Sigmoid colon (tissue), 7 donors: ENCODE measurements around the gene CPLX1. TPM values are rescaled to one million over a fixed set of nuclear protein-coding genes. Genes with fewer than 3 reads are reported as not detected.

Experiments used
- DNase-seq: peaks from one replicate; pipeline ENCODE4 v3.0.0-alpha.2; 2019
- H3K27ac ChIP-seq, 4 donors: fragments of 200-600 bp; sonication (generic); one replicate each; pipeline ENCODE4 v1.5.1; 2016 to 2019; ENCODE audit warnings: mild to moderate bottlenecking in 1 of 4
- H3K27me3 ChIP-seq, 3 donors: fragments of 200-600 bp; sonication (generic); one replicate each; pipeline ENCODE4 v1.5.1; 2019; ENCODE audit warnings: mild to moderate bottlenecking in 1 of 3
- H3K36me3 ChIP-seq, 4 donors: fragments of 200-600 bp; sonication (generic); one replicate each; pipeline ENCODE4 v1.5.1; 2016 to 2019
- H3K4me1 ChIP-seq, 4 donors: fragments of 200-600 bp; sonication (generic); one replicate each; pipeline ENCODE4 v1.5.1; 2017 to 2019
- H3K4me3 ChIP-seq, 4 donors: fragments of 200-600 bp; sonication (generic); one replicate each; pipeline ENCODE4 v1.5.1; 2017 to 2019; ENCODE audit warnings: mild to moderate bottlenecking in 2 of 4, moderate library complexity in 1 of 4
- H3K9me3 ChIP-seq, 4 donors: fragments of 200-600 bp in 3 of 4; sonication (generic) in 3 of 4; one replicate each; pipeline versions ENCODE4 v1.5.1 to v1.6.1; 2013 to 2019
- EP300 ChIP-seq, 4 donors: sonication (generic); formaldehyde crosslinking; IDR thresholded peaks; one replicate each; pipeline ENCODE4 v1.6.1; 2017; ENCODE audit warnings: antibody characterized with exemption in 4 of 4
- POLR2A ChIP-seq, 2 donors: fragments of 450-650 bp; IDR thresholded peaks; one replicate each; pipeline ENCODE4 v1.6.1; 2016; ENCODE audit warnings: antibody characterized with exemption in 2 of 2, mild to moderate bottlenecking in 2 of 2, moderate library complexity in 2 of 2
- POLR2AphosphoS5 ChIP-seq, 4 donors: sonication (generic); formaldehyde crosslinking; IDR thresholded peaks; one replicate each; pipeline ENCODE4 v1.6.1; 2017; ENCODE audit warnings: antibody characterized with exemption in 4 of 4
- WGBS, 2 donors: extraction: QIAGEN DNeasy Blood & Tissue Kit; methylation state at CpG; one replicate each; pipeline ENCODE4 v1.1.7; 2013; 5-methylcytosine and 5-hydroxymethylcytosine counted together
- intact Hi-C: fragments of 100-400 bp; cut with DNase I; formaldehyde crosslinking; loops from one replicate; pipeline ENCODE4 v1.15.1; 2023
- polyA plus RNA-seq, 3 donors: library from polyadenylated mRNA; stranded (reverse); fragments of 200-250 nt; gene quantifications; one replicate each; pipeline ENCODE4 v1.2.3, GENCODE V29; 2013
- total RNA-seq, 4 donors: library from RNA; depleted of rRNA; stranded (reverse); fragments of >200 nt; gene quantifications; one replicate each; pipeline ENCODE4 v1.1.0, GENCODE V29; 2016
- TF ChIP-seq, protein P1 (sequence below), 4 experiments: fragments of 450-650 bp in 3 of 4; fragments of 200-600 bp in 1 of 4; IDR thresholded peaks; one replicate each; pipeline ENCODE4 v1.5.1; 2016 to 2019; ENCODE audit warnings: antibody characterized with exemption in 4 of 4, mild to moderate bottlenecking in 3 of 4, moderate library complexity in 2 of 4
- donor health status: healthy with polysubstance abuse.
- donor health status: Bipolar disorder and iron deficiency.
- donor health status: healthy.

CPLX1 gene
- total and polyA plus RNA-seq, 7 donors: 0.23 to 3.0 (median 0.49) TPM

DNA sequence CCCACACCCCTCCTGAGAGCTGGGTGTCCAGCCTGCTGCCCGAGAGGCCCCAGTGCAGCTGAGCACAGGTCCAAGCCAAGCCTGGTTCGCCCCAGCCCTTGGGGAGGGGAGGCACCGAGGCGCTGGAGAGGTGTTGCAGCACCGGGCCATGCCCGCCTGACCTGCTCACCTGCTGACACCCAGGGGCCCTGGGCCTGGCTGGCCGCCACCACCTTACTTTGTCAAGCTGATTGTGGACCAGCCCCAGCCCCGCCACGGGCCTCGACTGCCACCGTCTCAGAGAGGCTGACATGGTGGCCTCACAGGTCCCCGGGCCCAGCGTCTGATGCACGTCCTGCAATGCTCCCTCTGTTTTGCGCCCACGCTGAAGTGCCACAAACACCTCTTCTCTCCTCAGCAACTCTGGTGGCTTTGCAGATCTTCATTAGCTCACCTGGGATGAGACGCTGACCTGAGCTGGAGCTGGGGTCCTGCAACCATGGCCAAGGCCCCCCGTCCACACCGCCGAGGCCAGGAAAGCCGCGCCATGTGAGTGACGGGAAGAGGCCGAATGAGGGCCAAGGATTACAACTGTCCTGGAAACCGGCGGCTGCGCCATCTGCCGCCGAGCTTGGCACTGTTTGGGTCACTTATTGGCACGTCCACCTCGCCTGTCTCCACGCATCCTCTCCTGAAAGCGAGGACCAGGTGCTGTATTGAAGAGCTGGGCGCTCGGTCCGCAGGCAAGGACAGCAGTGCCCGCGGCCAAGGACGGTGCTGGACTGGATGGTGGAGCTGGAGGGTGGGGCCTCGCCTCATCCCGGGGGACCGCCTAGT lies 7.6 kb downstream of the CPLX1 start:
- peaks cover 0 to 22% (median 19%) of the 10 kb centered on the region in 4 donors for H3K4me1 ChIP-seq
- H3K9me3 ChIP-seq: peaks cover 0 to 5% (median 0%) of the 10 kb centered on the region in 4 donors
- peaks cover 0 to 45% (median 29%) of the 10 kb centered on the region in 3 donors for H3K27me3 ChIP-seq
- H3K36me3 ChIP-seq: no peaks in the 10 kb centered on the region
- peak; percentile 66 for DNase-seq
- no peak overlapping the region for H3K4me3 ChIP-seq
- intact Hi-C loops: loop anchor here (5.0 kb wide), 1 partner anchor 76 kb away; no protein-coding TSS in a partner anchor
- TF ChIP-seq POLR2A (IDR thresholded peaks at IDR 0.05): no peak
- TF ChIP-seq, protein P1, sequence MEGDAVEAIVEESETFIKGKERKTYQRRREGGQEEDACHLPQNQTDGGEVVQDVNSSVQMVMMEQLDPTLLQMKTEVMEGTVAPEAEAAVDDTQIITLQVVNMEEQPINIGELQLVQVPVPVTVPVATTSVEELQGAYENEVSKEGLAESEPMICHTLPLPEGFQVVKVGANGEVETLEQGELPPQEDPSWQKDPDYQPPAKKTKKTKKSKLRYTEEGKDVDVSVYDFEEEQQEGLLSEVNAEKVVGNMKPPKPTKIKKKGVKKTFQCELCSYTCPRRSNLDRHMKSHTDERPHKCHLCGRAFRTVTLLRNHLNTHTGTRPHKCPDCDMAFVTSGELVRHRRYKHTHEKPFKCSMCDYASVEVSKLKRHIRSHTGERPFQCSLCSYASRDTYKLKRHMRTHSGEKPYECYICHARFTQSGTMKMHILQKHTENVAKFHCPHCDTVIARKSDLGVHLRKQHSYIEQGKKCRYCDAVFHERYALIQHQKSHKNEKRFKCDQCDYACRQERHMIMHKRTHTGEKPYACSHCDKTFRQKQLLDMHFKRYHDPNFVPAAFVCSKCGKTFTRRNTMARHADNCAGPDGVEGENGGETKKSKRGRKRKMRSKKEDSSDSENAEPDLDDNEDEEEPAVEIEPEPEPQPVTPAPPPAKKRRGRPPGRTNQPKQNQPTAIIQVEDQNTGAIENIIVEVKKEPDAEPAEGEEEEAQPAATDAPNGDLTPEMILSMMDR (IDR thresholded peaks at IDR 0.05): no peak
- no peak for TF ChIP-seq EP300 (IDR thresholded peaks at IDR 0.05)
- no peak for TF ChIP-seq POLR2AphosphoS5 (IDR thresholded peaks at IDR 0.05)
- 88 to 89% methylated on average over 42 of the region's 42 CpGs for WGBS, 2 donors
- no peak overlapping the region for H3K27ac ChIP-seq

DNA sequence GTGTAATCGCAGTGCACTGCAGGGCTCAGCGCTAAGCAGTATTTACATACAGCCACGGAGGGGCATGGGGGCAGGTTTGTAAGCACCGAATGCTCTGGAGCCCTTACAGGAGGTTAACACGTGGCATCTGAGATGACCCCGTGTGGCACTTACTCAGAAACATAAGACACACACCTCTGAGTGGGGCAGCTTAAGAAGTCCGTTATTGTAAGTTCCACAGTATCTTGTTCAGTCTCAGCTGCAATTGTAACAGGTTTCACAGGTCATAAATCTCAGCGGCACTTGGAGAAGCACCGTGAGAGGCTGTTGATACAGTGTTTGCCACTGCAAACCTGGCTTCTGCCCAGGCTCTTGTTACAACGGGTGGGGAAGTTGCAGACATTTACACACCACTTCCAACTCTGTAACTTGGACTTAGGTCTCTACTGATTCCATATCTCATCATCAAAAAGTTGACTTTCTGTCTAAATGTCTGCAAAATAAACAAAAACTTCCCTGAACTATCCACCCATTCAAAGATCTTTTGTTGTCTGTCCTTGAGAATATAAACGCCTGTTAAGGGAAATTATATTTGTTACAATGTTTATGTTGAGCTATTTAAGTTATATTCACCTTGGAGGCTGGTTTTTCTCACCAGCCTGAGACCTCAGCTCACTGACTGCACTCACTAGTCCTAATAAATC lies 10.3 kb downstream of the CPLX1 start:
- TF ChIP-seq POLR2A (IDR thresholded peaks at IDR 0.05) (no peak), POLR2AphosphoS5 (IDR thresholded peaks at IDR 0.05) (peak in 3 of 4 donors; percentile 54 to 71 (median 65))
- H3K9me3 ChIP-seq: peaks cover 0 to 5% (median 0%) of the 10 kb centered on the region in 4 donors
- 5 to 19% methylated on average over 11 of the region's 11 CpGs for WGBS, 2 donors
- peaks cover 0 to 19% (median 14%) of the 10 kb centered on the region in 3 donors for H3K27me3 ChIP-seq
- intact Hi-C loops: loop anchor here (1.0 to 5.0 kb wide), 2 partner anchors 32 to 73 kb away; no protein-coding TSS in a partner anchor
- peaks cover 0 to 22% (median 19%) of the 10 kb centered on the region in 4 donors for H3K4me1 ChIP-seq
- DNase-seq: peak; percentile 69
- H3K4me3 ChIP-seq: no peak overlapping the region
- H3K27ac ChIP-seq: peak overlapping the region in 3 of 4 donors; percentile 17 to 62 (median 25)
- H3K36me3 ChIP-seq: no peaks in the 10 kb centered on the region

DNA sequence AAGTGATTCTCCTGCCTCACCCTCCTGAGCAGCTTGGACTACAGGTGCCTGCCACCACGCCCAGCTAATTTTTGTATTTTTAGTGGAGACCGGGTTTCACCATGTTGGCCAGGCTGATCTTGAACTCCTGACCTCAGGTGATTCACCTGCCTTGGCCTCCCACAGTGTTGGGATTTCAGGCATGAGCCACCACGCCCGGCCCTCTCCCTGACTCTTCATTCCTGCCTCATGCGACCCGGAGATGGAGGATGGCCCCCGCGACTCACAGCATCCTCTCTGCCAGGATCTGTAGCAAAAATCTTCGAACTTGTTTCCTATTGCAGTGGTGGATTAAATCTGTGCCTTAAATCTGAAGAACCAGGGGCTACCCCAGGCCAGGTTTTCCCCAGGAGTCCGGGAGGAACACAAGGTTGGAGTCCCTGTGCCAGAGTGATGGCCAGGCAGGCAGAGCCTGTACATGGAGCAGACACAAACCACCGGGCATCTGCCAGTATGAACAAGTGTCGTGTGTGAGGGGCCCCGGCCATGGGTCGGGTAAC lies 11.5 kb downstream of the CPLX1 start:
- intact Hi-C loops: no loop called here
- WGBS, 2 donors: 59 to 81% methylated on average over 14 of the region's 14 CpGs
- peaks cover 0 to 6% (median 2%) of the 10 kb centered on the region in 3 donors for H3K27me3 ChIP-seq

DNA sequence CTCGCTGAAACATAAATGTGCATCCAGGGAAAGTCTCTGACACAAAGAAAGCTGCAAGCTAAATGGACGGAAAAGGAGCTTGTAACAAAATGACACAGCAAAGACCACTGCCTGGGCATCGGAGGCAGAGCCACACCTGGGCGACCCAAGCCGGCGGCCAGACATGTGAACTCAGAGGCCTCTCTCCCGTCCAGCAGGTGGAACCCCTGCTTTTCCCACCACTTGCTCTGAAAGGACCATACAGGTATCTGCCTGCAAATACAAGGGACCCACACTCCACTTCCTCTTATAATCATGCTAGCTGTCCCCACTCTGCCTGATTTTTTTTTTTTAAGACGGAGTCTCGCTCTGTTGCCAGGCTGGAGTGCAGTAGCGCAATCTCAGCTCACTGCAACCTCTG lies 12.0 kb downstream of the CPLX1 start:
- H3K27me3 ChIP-seq: peaks cover 0 to 2% (median 2%) of the 10 kb centered on the region in 3 donors
- H3K36me3 ChIP-seq: no peaks in the 10 kb centered on the region
- no peak for DNase-seq
- intact Hi-C loops: no loop called here
- H3K9me3 ChIP-seq: no peaks in the 10 kb centered on the region
- TF ChIP-seq, protein P1 (IDR thresholded peaks at IDR 0.05): no peak
- no peak for TF ChIP-seq POLR2A (IDR thresholded peaks at IDR 0.05)
- no peak for TF ChIP-seq EP300 (IDR thresholded peaks at IDR 0.05)
- no peak for TF ChIP-seq POLR2AphosphoS5 (IDR thresholded peaks at IDR 0.05)
- H3K4me3 ChIP-seq: no peak overlapping the region
- peaks cover 0 to 22% (median 19%) of the 10 kb centered on the region in 4 donors for H3K4me1 ChIP-seq
- WGBS, 2 donors: 60 to 66% methylated on average over 10 of the region's 10 CpGs
- no peak overlapping the region for H3K27ac ChIP-seq

More for the DNA sequence above, 11.5 kb downstream of the CPLX1 start:
- Histone ChIP-seq H3K9me3 (no peaks in the 10 kb centered on the region), H3K4me1 (peaks cover 0 to 22% (median 19%) of the 10 kb centered on the region in 4 donors), H3K36me3 (no peaks in the 10 kb centered on the region), H3K27ac (no peak overlapping the region), H3K4me3 (no peak overlapping the region)
- no peak for DNase-seq
- no peak for TF ChIP-seq EP300 (IDR thresholded peaks at IDR 0.05)
- TF ChIP-seq POLR2A (IDR thresholded peaks at IDR 0.05): no peak
- TF ChIP-seq POLR2AphosphoS5 (IDR thresholded peaks at IDR 0.05): no peak
- TF ChIP-seq, protein P1 (IDR thresholded peaks at IDR 0.05): no peak
